Tibial nerve (tissue), 4 donors: Measurements from ENCODE around the gene GPR75. TPM values are rescaled to one million over a fixed set of nuclear protein-coding genes. Genes with fewer than 3 reads are reported as not detected.

ENCODE experiments used
- DNase-seq, 2 donors: peaks; one replicate each; pipeline ENCODE4 v3.0.0-alpha.2; 2019; ENCODE audit warnings: low spot score in 2 of 2
- H3K27ac ChIP-seq, 4 donors: fragments of 200-600 bp; sonication (generic) in 3 of 4; one replicate each; pipeline ENCODE4 v1.5.1; 2017 to 2019; ENCODE audit warnings: mild to moderate bottlenecking in 1 of 4
- H3K27me3 ChIP-seq, 2 donors: fragments of 200-600 bp; sonication (generic) in 1 of 2; one replicate each; pipeline versions ENCODE4 v1.5.1 to v1.6.0; 2017 to 2019
- H3K36me3 ChIP-seq, 3 donors: fragments of 200-600 bp; sonication (generic); one replicate each; pipeline ENCODE4 v1.5.1; 2018 to 2019
- H3K4me1 ChIP-seq, 4 donors: fragments of 200-600 bp; sonication (generic) in 3 of 4; one replicate each; pipeline ENCODE4 v1.5.1; 2017 to 2019
- H3K4me3 ChIP-seq, 4 donors: fragments of 200-600 bp; sonication (generic) in 3 of 4; one replicate each; pipeline ENCODE4 v1.5.1; 2017 to 2019; ENCODE audit warnings: mild to moderate bottlenecking in 1 of 4, moderate library complexity in 1 of 4
- H3K9me3 ChIP-seq, 4 donors: fragments of 200-600 bp; sonication (generic) in 3 of 4; one replicate each; pipeline ENCODE4 v1.5.1; 2017 to 2019
- EP300 ChIP-seq, 2 donors: sonication (generic); formaldehyde crosslinking; IDR thresholded peaks; one replicate each; pipeline ENCODE4 v1.6.1; 2017; ENCODE audit warnings: antibody characterized with exemption in 2 of 2, mild to moderate bottlenecking in 1 of 2
- POLR2A ChIP-seq, 2 donors: fragments of 450-650 bp; IDR thresholded peaks; one replicate each; pipeline ENCODE4 v1.6.1; 2017; ENCODE audit warnings: antibody characterized with exemption in 2 of 2, mild to moderate bottlenecking in 2 of 2, moderate library complexity in 2 of 2
- WGBS, 2 donors: methylation state at CpG; one replicate each; pipeline ENCODE4 v1.1.5; 2018; 5-methylcytosine and 5-hydroxymethylcytosine counted together
- total RNA-seq, 4 donors: library from RNA; depleted of rRNA; stranded (reverse); fragments of >200 nt; gene quantifications; one replicate each; pipeline ENCODE4 v1.1.0, GENCODE V29; 2016
- TF ChIP-seq, protein P1 (sequence below), 5 experiments: fragments of 200-600 bp in 3 of 5; fragments of 450-650 bp in 2 of 5; sonication (generic) in 3 of 5; IDR thresholded peaks; one replicate each; pipeline ENCODE4 v1.5.1; 2016 to 2019; ENCODE audit warnings: antibody characterized with exemption in 5 of 5, mild to moderate bottlenecking in 3 of 5, moderate library complexity in 2 of 5

The GPR75 gene
- total RNA-seq, 4 donors from 2014 or later, result 0.98 to 2.2 (median 2.0) TPM

DNA sequence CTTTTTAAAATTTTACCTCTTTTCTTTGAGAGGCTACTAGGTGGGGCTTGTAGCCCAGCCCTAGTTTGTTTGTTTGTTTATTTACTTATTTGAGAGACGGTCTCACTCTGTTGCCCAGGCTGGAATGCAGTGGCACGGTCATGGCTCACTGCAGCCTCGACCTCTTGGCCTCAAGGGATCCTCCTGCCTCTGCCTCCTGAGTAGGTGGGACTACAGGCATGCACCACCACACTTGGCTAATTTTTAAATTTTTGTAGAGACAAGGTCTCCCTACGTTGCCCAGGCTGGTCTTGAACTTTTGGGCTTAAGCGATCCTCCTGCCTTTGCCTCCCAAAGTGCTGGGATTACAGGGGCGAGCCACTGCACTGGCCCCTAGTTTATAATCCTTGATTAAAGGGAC lies 38.0 kb downstream of the GPR75 start:
- no peak for DNase-seq
- Histone ChIP-seq H3K27ac (no peak overlapping the region), H3K4me1 (peaks cover 0 to 18% (median 9%) of the 10 kb centered on the region in 4 donors), H3K4me3 (no peak overlapping the region), H3K36me3 (peaks cover 0 to 29% (median 0%) of the 10 kb centered on the region in 3 donors), H3K27me3 (no peaks in the 10 kb centered on the region), H3K9me3 (no peaks in the 10 kb centered on the region)
- WGBS, 2 donors, result 82 to 86% methylated on average over 6 of the region's 6 CpGs
- TF ChIP-seq EP300 (IDR thresholded peaks at IDR 0.05) (no peak), POLR2A (IDR thresholded peaks at IDR 0.05) (no peak)
- TF ChIP-seq, protein P1, sequence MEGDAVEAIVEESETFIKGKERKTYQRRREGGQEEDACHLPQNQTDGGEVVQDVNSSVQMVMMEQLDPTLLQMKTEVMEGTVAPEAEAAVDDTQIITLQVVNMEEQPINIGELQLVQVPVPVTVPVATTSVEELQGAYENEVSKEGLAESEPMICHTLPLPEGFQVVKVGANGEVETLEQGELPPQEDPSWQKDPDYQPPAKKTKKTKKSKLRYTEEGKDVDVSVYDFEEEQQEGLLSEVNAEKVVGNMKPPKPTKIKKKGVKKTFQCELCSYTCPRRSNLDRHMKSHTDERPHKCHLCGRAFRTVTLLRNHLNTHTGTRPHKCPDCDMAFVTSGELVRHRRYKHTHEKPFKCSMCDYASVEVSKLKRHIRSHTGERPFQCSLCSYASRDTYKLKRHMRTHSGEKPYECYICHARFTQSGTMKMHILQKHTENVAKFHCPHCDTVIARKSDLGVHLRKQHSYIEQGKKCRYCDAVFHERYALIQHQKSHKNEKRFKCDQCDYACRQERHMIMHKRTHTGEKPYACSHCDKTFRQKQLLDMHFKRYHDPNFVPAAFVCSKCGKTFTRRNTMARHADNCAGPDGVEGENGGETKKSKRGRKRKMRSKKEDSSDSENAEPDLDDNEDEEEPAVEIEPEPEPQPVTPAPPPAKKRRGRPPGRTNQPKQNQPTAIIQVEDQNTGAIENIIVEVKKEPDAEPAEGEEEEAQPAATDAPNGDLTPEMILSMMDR (IDR thresholded peaks at IDR 0.05), result no peak

DNA sequence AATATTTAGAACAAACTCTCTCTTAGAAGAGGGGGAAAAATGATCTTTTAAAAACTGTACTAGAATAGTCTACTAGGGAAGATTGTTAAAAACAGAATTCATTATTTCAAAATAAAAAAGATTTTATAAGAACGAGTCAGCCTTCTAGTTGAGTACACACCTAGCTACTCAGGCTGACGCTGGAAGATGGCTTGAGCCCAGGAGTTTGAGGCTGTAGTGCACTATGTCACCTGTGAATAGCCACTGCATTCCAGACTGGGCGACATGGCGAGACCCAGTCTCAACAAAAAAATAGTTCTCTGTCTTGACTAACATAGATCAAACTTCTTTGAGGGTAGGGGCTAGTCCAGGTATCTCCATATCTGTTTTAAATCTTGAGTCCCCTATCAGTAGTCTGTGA lies 39.1 kb downstream of the GPR75 start:
- WGBS, 2 donors, result 89 to 92% methylated on average over 4 of the region's 4 CpGs
- peaks cover 0 to 7% (median 2%) of the 10 kb centered on the region in 4 donors for H3K4me1 ChIP-seq
- H3K36me3 ChIP-seq, result peaks cover 0 to 40% (median 0%) of the 10 kb centered on the region in 3 donors
- H3K27me3 ChIP-seq, result no peaks in the 10 kb centered on the region
- H3K27ac ChIP-seq, result no peak overlapping the region
- H3K4me3 ChIP-seq, result no peak overlapping the region
- H3K9me3 ChIP-seq, result no peaks in the 10 kb centered on the region
- no peak for DNase-seq
- TF ChIP-seq EP300 (IDR thresholded peaks at IDR 0.05) (no peak), POLR2A (IDR thresholded peaks at IDR 0.05) (no peak)
- TF ChIP-seq, protein P1 (IDR thresholded peaks at IDR 0.05), result no peak

DNA sequence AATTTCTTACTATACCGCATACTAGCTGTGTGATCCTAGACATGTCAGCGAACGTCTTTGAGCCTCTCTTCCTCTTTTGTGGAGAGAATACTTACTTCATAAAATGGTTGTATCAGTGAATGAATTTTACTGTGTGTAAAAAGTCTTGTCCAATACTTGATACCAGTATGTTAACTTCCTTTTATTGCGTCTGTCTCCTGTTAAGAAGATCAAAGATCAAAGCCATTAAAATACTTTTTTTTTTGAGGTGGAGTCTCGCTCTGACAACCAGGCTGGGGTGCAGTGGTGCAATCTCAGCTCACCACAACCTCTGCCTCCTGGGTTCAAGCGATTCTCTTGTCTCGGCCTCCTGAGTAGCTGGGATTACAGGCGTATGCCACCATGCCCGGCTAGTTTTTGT lies 39.7 kb downstream of the GPR75 start:
- TF ChIP-seq, protein P1 (IDR thresholded peaks at IDR 0.05), result no peak
- no peak for TF ChIP-seq POLR2A (IDR thresholded peaks at IDR 0.05)
- no peak for TF ChIP-seq EP300 (IDR thresholded peaks at IDR 0.05)
- H3K36me3 ChIP-seq, result peaks cover 0 to 46% (median 6%) of the 10 kb centered on the region in 3 donors
- no peak overlapping the region for H3K4me3 ChIP-seq

DNA sequence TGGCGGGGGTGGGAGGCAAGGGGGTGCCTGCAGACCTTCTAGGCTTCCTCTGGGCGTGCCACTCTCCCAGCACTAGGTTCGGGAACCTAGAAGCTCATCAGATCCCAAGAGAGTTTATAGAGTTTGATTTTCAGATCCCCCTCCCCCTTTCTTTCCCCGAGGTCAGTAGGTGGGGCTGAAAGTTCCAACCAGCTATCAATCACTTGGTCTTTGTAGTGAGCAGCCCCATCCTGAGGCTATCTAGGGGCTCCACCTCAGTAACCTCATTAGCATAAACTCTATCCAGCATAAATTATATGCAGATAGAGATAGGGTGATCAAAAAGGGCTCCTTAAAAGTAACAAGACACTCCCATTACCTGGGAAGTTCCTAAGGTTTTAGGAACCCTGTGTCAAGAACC lies 40.1 kb downstream of the GPR75 start:
- Histone ChIP-seq H3K9me3 (no peaks in the 10 kb centered on the region), H3K4me3 (no peak overlapping the region), H3K36me3 (peaks cover 0 to 51% (median 6%) of the 10 kb centered on the region in 3 donors), H3K27ac (no peak overlapping the region), H3K27me3 (no peaks in the 10 kb centered on the region), H3K4me1 (no peaks in the 10 kb centered on the region)
- DNase-seq, result no peak
- whole genome bisulfite sequencing, 2 donors, result 74 to 78% methylated on average over 4 of the region's 4 CpGs
- TF ChIP-seq EP300 (IDR thresholded peaks at IDR 0.05) (no peak), POLR2A (IDR thresholded peaks at IDR 0.05) (no peak)
- TF ChIP-seq, protein P1 (IDR thresholded peaks at IDR 0.05), result no peak

More for the DNA sequence above, 39.7 kb downstream of the GPR75 start:
- WGBS, 2 donors, result 90 to 92% methylated on average over 9 of the region's 9 CpGs
- H3K4me1 ChIP-seq, result peaks cover 0 to under 1% (median 0%) of the 10 kb centered on the region in 4 donors
- H3K9me3 ChIP-seq, result no peaks in the 10 kb centered on the region
- H3K27ac ChIP-seq, result no peak overlapping the region
- no peaks in the 10 kb centered on the region for H3K27me3 ChIP-seq
- DNase-seq, result no peak

DNA sequence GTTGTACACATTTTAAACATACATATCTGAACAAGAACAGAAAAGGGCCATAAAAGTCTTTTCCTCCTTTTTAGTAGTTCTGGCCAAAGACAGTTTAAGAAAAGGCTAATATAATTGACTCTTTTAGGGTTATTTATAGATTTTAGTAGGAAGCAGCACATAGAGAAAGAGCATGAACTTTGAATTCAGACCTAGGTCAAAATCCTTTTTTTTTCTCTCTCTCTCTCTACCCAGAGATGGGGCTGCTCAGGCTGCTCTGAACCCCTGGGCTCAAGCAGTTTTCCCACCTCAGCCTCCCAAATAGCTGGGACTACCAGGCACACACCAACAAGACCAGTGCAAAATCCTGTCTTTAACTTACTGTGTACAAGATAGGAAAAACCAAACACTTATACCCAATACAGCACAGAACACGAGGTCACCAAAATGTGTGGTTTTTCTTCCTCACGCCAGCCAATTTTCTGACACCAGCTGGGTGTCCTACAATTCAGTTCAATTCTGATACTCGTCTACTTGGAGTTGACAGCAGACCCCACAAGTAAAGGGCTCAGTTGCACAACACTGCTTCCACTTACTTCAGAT lies 40.8 kb downstream of the GPR75 start:
- TF ChIP-seq EP300 (IDR thresholded peaks at IDR 0.05), result no peak
- TF ChIP-seq, protein P1 (IDR thresholded peaks at IDR 0.05), result no peak
- 79 to 82% methylated on average over 3 of the region's 3 CpGs for WGBS, 2 donors
- Histone ChIP-seq H3K4me3 (no peak overlapping the region), H3K9me3 (no peaks in the 10 kb centered on the region), H3K27ac (no peak overlapping the region), H3K36me3 (peaks cover 0 to 57% (median 6%) of the 10 kb centered on the region in 3 donors), H3K27me3 (no peaks in the 10 kb centered on the region), H3K4me1 (no peaks in the 10 kb centered on the region)
- no peak for DNase-seq
